Endometrial microvascular endothelial cells (primary cell): ENCODE measurements around the gene THEMIS2. TPM values are rescaled to one million over a fixed set of nuclear protein-coding genes. Genes with fewer than 3 reads are reported as not detected.

Experiments
- in situ Hi-C: cut with HindIII; loops from 2 replicates; pipeline ENCODE4 v1.10.0; 2017; ENCODE audit warnings: low sequenced_read_pairs, low pct_unique_long_range_greater_than_20kb; ENCODE audit errors: inconsistent ontology term
- total RNA-seq: library from RNA; depleted of rRNA; stranded (reverse); fragments of >200 nt; gene quantifications from one replicate; pipeline ENCODE4 v1.2.3, GENCODE V29; 2015; ENCODE audit errors: inconsistent ontology term

Gene THEMIS2
- total RNA-seq, 1 donor from 2014 or later = 22.0 TPM

DNA sequence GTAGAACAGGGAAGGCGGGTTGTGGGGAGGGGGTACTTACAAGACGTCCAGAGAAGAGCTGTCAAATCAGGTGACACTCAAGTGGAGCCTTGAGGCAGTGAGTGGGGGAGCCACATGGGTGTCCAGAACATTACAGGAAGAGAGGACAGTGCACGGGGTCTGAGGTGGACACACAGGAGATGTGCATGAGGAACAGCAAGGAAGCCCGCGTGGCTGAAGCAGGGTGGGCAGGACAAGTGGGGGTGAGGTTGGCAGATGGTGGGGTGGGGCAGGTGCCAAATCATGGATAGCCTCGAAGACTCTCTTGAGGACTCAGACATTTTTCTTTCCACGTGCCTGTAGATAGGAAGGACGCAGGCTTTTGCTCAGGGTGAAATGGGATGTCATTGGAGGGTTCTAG, 63.4 kb downstream of the THEMIS2 start:
- in situ Hi-C loops = no loop called here

Other genes starting within 250 kb of the THEMIS2 start
- not detected for gene FGR, start 237.4 kb upstream of the THEMIS2 start, total RNA-seq
- gene IFI6, start 200.4 kb upstream of the THEMIS2 start, total RNA-seq = 230 TPM
- 7.0 TPM for gene FAM76A, start 146.6 kb upstream of the THEMIS2 start, total RNA-seq
- 108 TPM for gene STX12, start 99.3 kb upstream of the THEMIS2 start, total RNA-seq
- gene PPP1R8, start 41.8 kb upstream of the THEMIS2 start, total RNA-seq = 42.6 TPM
- 47.0 TPM for gene RPA2, start 42.0 kb downstream of the THEMIS2 start, total RNA-seq
- gene SMPDL3B, start 62.5 kb downstream of the THEMIS2 start, total RNA-seq = 0.37 TPM
- gene XKR8, start 87.4 kb downstream of the THEMIS2 start, total RNA-seq = 14.5 TPM
- 15.1 TPM for gene EYA3, start 216.1 kb downstream of the THEMIS2 start, total RNA-seq